HG02943 (cell line): Measurements from ENCODE around the gene NGF.
"Not testable (repeated sequence)": the region's sequence is repeated elsewhere in the genome, so short reads cannot be mapped to it uniquely, and the experiment has no call there.

ENCODE experiments used
- ATAC-seq: cut with Tn5 transposase; IDR thresholded peaks from one replicate; pipeline ENCODE4 v1.9.1; 2021; ENCODE audit warnings: mild to moderate bottlenecking, low read depth, moderate library complexity; ENCODE audit not compliant: unreplicated experiment

The NGF gene

DNA sequence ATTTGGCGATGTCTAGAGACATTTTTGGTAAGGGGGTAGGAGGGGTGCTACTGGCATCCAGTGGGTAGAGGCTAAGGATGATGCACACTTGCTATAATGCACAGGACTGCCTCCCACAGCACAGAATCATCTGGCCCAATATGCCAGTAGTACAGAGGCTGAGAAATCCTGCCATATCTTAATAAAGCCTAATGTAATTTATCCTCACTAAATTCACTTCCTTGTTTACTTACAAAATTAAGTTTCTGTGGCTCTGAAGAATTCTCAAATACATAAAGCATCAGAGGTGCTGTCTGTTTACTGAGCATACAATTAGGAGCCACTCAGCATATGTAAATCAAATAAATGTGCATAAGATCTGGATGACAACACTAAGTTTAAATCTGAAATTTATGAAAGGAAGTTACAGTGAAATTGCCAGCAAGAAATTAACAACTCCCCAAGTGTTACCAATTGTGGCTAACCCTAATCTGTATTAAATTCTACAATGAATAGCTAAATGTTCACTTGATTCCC lies 26.5 kb downstream of the NGF start:
- no peak for ATAC-seq

DNA sequence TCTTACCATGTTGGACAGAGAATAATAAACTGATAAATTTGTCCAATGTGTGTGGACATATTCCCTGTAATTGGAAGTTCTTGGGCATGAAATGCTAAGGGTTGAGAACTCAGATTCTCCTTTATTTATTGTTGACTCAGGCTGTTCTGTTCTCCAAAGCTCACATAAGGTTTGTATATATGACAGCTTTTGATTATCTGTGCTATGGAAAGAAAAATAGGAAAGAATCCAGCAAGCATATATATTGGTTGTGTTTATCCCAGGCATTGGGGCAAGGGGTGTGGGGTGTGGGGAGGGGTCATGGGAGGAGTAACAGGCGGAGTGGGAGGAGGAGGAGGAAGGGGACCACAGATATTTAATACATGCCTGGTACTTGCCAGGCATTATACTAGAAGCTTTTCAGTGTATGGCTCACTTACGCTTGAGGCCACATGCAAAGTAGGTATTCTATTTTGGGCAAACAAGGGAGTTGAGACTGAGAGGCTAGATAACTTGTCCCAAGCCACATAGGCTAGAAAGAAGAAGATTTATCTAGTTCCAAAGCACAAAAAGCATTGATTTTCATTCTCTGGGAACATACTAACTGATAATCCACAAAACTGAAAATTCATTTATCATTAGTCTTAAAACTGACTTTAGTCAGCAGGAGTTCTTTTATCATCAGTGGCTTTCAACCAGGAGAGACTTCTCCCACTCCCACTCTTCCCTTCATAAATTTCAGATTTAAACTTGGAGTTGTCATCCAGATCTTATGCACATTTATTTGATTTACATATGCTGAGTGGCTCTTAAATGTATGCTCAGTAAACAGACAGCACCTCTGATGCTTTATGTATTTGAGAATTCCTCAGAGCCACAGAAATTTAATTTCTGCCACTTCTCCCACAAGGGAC lies 27.2 kb downstream of the NGF start:
- ATAC-seq = no peak

DNA sequence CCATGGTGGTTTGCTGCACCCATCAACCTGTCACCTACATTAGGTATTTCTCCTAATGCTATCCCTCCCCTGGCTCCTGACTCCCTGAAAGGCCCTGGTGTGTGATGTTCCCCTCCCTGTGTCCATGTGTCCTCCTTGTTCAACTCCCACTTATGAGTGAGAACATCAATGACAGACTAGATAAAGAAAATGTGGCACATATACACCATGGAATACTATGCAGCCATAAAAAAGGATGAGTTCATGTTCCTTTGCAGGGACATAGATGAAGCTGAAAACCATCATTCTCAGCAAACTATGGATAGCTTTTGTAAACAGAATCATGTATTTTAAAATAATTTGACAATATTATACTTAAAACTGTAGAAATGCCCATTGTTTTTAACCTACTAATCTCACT lies 28.5 kb downstream of the NGF start:
- not testable (repeated sequence) for ATAC-seq

DNA sequence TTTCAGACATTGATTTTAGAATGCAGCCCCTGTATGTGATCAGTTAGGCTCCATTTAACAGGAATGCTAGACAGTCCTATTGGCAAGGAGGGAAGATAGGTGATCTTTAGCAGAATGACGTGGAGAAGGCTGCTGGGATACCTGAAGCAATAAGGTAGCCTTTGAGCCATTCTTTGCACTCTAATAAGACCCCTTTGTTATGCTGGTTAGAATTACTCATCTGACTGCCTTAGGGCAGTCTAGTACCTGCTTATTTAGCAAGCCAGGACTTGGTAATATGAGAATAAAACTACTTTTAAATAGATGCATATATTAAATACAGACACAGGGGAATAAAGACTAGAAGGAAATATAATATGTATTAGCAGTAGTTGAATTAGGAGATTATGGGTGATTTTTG lies 29.1 kb downstream of the NGF start:
- no peak for ATAC-seq

DNA sequence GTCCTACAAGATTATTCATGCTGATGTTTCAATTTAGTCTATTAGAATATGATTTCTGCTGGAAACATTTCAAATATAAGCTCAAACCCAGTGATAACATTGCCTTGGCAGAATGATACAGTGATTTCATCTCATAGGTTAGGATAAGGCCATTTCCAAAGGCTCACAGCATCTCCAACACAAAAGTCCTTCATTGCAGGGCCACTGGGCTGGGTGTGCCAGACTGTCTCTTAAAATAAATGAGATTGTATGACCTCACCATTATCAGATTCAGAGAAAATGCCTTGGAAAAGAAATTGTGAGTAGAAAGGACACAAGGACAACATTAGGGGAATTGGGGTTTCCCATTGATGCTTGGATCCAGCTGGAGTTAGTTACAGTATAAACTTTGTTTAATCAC lies 30.4 kb downstream of the NGF start:
- no peak for ATAC-seq

DNA sequence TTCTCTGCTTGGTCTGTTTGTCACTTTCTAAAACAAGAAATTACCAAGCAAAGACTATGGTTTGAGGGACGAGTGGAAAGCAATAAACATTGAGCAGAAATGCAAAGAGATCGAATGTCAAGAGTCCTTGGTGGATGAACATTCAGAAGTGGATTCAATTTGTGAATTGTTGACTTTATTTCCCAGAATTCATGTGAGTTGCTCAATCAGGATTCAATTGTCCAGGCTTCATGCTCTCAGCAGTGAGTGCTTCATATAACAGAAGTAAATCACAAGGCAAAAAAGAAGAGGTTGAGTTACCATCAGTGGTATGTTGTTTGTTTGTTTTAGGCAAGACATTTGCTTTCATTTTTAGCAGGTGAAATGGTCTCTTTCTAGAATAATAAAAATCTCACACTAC lies 31.9 kb downstream of the NGF start:
- ATAC-seq = no peak

DNA sequence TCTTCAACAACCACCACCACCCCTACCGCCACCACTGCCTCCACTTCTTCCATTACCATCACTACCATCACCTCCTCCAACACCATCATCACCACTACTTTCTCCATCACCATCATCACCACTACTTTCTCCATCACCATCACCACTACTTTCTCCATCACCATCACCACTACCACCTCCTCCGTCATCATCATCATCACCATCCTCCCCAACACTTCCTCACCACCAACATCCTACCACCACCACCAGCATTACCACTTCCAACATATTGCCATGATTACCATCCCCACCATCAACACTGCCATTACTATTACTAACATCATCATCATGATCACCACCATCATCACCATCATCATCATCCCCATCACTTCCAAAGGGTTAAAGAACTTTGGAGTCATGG lies 34.7 kb downstream of the NGF start:
- no peak for ATAC-seq

DNA sequence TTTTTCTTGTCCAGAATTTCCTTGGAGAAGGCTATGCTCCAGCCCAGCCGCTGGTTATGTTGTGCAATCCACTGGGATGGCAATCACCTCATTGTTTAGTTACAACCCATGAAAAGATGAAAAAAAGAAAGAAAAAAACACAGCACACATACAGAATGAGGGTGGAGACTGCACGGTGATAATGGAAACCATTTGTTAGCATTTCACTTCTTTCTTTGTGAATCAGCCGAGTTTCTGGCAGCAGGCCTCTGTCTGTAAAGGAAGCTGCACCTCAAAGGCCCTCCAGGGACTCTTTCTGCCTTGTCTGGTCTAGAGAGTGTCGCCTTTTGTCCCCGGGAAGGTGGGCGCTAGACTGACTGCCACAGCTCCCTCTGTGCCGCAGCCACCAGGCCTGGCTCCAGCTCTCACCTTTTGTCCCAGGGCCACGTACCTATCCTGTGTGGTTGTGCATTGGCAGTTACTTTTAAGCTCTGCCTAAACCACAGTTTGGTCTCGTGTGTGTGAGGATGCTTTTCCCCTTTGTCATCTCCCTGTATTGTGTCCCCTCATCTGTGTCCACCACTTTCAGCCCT lies 35.6 kb downstream of the NGF start:
- ATAC-seq = no peak

DNA sequence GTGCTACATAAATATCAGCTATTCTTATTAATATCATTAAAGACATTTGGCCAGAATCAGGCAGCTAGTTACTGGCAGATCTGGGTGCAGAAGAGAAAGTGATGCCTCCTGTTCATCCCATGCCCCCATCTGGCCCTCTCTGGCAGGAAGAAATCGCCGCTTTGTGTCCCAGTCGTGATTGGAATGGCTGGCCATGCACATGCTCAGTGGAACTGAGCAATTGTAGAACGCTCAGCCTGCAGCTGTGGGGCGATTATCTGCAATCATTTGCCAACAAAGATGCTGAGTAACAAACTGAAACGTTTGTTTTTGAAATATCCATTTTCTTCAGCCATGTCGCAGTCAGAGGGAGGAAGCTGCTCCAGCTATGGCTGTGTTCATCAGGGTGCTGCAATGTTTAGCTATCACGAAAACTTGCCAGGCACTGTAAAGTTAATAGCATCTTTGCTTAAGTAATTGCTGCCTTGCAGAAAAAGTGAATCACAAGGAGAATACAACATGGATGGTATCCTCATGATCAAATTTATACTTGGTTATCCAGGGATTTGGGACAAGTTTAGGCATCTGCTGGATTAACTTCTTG lies 36.5 kb downstream of the NGF start:
- ATAC-seq = no peak

DNA sequence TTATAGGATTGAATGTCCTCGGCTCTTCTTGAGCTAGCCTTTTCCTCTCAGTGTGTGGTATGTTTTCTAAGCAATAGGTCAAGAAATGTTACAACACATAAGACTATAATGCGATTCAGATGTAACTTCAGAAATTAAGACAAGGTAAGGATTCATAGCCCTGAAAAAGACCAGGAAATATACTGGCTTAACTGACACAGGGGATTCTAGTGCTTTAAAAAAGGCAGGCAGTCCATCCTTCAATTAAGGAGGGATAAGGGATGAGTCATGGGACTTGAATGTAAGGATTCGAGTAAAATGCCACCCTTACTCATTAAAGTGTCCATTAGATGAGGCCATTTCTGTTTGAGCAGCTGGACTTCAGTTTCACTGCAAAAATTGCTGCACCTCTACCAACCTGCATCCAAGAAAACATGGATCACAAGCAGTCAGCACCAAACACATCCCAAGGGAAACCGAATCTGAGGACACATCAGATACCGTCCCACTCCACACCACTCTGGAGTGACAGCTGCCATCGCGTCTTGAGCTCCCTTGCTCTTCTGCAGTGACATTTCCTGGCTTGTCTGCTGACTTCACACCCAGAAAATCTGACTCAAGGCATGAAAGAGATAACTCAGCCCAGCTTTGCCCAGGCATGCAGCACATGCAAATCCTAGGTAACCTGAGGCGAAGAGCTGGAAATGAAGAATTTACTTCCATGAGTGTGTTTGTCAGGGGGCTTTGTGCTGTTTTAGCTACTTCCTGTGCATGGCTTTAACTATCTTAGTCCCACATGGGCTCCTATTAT lies 37.8 kb downstream of the NGF start:
- ATAC-seq = no peak

DNA sequence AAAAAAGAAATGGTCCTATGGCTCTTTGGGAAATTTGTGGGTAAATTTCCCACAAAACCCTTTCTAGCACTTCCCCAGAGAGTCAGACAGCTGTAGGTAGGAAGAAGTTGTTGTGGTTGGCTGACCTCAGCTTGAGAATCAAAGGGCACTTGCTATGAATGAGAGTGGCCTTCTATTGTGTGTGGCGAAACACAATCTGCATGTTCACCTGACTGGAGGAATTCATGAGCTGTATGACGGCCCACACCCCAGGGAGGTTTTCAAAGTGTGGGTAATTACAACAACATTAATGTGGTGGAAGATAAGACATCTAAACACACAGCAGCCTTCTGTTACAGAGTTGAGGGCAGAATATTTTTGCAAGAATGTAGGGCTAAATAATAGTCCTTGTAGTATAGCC lies 38.8 kb downstream of the NGF start:
- no peak for ATAC-seq

DNA sequence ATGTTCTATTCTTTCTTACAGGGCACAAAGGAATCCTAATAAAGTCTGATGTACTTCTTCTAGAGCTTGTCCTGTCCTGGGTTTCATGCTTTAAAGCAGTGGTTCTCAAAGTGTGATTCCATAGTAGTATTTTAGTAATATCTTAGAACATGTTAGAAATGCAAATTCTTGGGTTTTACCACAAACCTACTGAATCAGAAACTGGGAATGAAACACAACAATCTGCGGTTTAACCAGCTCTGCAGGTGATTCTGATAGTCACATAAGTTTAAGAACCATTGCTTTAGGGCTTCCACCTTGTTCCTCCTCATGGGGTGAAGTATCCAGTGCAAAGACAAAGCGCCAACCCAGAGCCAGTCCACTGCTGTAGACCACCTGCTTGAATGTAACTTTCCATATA lies 41.1 kb downstream of the NGF start:
- peak; percentile 76 for ATAC-seq

DNA sequence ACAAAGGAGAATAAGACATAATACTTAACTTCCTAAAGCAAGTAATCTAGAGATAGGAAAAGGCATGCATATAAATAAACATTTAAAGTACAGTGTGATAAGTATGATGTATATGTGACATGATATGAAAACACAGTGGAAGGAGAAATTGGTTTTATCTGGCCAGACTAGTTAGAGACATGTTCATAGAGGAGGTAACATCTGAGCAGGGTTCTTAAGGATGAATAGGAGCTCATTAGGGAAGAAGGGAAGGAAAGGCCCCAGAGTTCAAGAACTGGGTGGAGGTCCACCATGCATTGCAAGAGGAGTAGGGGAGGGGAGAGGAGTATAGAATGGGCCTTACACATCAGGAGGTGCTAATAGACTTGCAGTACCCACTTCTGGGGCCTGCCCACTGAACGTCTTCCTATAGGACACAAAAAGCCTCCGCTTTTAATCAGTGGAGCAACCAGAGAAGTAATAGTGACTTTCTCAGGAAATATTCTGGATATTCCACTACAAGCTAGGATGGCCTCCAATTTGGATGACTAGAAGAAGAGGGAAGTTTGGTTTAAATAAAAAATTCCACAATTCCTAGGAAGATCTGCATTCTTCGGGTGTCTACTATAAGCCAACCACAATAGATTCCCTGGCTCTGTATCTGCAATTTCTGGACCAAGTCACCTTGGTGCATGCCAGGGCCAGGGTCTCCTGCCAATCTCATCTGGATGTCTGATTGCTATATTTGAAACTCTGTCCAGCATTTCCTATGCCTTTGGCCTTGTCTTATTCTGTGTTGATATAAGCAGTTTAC lies 41.9 kb downstream of the NGF start:
- ATAC-seq = no peak

DNA sequence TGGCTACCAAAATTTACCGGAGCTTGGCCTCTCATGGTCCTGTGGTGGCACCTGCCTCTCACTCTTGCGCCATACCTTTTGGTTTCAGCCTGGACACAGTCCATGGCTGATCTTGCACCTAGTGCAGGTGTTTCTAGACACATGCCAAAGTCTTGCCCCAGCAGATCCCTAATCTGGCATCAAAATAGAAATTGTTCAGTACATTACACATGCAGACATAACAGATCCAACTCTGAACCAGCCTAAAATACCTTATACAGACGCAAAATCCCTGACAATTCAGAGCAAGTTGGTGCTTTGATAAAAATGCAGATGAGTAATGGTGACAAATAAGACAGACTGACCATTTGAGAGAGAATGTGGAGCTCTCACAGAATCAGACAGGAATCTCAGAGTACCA lies 44.1 kb downstream of the NGF start:
- ATAC-seq = no peak

DNA sequence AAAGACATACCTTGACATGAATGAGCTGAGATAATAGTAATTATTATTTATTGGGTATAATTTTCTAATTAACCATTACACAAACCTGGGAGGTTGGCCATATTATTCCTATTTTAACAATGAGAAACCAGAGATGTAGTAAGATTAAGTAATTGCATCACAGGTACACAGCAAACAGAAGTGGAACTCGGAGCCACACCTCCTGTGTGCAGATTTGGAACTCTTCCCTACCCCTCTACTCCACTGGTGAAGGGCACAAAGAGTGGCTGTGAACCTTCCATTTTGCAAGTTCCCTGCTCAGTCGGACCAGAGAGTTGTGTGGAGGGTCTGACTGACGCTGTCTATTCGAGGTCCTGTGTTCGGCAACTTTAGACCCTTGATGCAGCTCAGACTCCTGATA lies 45.0 kb downstream of the NGF start:
- ATAC-seq = no peak

DNA sequence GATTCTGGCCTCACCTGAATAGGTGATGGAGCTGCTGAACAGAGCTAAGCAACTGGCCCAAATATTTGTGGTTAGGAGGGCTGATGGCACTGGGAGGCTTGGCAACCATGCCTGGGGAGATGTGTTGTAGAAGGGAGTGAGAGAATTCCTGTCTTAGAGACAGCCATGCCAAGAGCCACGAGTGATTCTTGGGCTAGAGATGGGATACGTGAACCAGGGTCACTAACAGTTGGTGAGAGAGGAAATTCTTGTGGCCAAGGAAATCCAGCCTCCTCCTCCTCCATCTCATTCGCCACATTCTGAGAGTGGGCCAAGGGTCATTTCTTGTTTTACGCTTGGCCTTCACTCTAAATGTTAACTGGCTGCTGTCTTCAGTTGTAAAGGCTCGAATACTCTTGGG lies 46.3 kb downstream of the NGF start:
- no peak for ATAC-seq

DNA sequence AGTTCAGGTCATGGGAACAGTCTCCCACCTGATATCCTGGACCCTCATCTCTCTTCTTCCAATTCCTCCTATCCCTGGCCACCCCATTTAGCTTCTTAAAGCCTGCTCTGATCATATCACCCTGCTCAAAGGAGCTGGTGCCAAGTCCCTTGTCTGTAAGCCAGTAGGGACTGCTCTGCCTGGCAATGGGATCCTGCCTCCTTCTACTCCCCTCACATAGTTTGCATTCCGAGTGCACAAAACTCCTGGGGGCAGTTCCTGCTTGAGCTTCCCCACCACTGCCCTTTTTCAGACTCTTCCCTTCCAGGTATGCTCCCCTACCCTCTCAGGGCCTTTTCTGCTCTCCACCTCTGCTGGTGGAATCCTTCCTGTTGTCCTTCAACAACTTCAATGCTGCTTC lies 48.1 kb downstream of the NGF start:
- ATAC-seq = no peak

DNA sequence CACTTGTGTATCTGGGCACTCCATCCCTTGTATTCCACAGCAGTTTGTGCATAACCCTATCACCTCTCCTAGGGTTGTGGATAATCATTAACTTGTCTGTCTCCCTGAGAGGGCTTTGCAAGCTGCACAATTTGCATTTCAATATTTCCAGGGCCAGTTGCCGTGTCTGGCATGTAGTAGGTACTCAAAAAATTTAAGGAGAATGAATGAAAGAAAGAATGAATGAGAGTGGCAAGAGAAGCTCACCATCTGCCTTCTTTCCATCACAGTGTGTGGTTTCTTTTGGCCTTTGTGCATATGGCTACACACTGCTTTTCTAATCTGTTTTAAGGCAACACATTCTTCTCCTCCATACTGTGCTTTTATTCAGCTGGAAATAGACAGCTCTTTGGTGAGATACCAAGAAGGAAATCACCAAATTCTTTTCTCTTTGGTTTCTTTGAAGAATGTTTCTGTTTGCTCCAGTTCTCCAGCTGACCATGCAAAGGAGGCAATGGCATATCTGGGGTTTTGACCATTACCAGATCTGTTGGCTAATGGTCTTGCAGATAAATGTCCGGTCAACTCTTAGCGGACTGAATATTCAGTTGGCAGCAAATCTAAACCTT lies 49.4 kb downstream of the NGF start:
- ATAC-seq = no peak

DNA sequence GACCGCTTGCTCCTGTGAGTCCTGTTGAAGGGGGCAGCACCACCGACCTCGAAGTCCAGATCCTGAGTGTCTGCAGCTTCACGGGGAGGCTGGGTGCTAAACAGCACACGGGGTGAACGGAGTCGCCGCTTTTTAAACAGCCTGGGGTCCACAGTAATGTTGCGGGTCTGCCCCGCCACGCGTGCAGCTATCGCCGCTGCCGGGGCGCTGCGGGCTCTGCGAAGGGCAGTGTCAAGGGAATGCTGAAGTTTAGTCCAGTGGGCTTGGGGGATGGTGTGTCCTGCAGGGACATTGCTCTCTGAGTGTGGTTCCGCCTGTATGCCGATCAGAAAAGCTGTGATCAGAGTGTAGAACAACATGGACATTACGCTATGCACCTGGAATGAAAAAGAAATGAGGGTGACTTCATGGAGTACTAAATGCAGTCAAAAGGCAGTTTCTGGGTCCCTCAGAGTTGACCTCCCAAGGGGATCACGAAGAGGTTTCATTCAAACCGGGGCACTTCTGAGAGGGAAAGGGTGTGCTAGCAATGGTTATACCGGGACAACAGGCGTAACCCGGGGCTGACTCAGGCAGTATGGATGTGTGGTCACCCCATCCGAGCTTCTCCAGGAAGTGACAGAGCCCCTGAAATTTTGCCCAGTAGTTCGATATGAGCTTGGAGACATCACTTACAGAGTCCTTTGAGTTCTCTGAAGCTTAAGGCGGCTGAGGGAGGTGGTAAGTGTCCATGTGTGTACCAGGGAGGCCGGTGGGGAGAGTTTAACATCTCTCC lies 51.4 kb downstream of the NGF start:
- ATAC-seq = no peak
